Choroid plexus epithelial cell (primary cell): Measurements from ENCODE around the gene ZC3H14.

Experiments
- DNase-seq: peaks from one replicate; pipeline ENCODE4 v3.0.0-alpha.2; 2010; ENCODE audit warnings: low read depth
- H3K4me3 ChIP-seq: 2 replicates; pipeline ENCODE4 v1.5.1; 2011; ENCODE audit warnings: low read depth, mild to moderate bottlenecking, control low read depth, low read length, moderate library complexity
- CTCF ChIP-seq: conservative IDR thresholded peaks from 2 replicates; pipeline ENCODE4 v1.5.1; 2011; ENCODE audit warnings: low read depth, mild to moderate bottlenecking, control low read depth, inconsistent platforms, low read length, moderate library complexity

The ZC3H14 gene

DNA sequence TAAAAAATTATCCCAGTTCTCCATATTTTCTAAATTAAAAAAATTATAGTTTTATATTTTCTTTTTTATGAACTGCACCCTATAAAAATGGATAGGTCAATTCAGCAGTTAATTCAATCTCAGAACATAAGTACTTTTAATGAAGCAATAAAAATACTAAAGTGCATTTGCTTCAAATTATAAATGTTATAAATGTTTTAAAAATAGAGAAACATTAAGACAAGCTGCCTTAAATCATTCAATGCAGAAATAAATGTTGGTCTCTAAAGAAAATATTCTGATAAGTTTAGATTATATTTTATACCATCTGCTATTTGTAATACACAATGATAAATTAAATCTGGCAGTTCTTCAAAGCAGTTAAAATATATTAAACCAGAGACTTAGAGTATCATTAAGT lies 65.6 kb downstream of the ZC3H14 start:
- no peak overlapping the region for H3K4me3 ChIP-seq
- DNase-seq = no peak
- no peak for TF ChIP-seq CTCF

- H3K4me3 ChIP-seq = no peak overlapping the region
- peak; percentile 70 for DNase-seq
- no peak for TF ChIP-seq CTCF
Observed at GRCh38 chr14:88630565-88630964, 67.7 kb downstream of the ZC3H14 start.

- TF ChIP-seq CTCF = no peak
- DNase-seq = no peak
- H3K4me3 ChIP-seq = no peak overlapping the region
Observed at GRCh38 chr14:88631091-88631490, 68.3 kb downstream of the ZC3H14 start.

DNA sequence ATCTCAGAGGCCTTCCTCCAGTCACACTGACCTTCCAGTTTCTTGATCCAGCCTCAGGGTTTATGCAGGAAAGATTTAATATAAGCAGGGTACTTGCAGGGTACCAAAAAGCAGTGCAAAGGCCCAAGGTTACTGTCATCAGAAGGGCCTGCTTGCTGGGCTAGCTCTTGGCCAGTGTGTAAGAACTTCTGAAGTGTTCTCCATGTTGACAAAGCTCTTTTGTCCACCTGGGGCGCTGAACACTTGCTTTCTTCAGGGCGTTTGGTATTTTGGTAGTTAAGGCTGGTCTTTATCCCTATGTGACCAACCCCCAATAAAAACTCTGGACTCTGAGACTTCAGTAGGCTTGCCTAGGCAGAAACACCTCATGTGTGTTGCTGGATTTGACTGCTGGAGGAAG lies 69.7 kb downstream of the ZC3H14 start:
- no peak for DNase-seq
- no peak overlapping the region for H3K4me3 ChIP-seq
- TF ChIP-seq CTCF = no peak

GRCh38 chr14:88639221-88639620 lies 76.4 kb downstream of the ZC3H14 start:
- no peak for TF ChIP-seq CTCF
- no peak for DNase-seq
- H3K4me3 ChIP-seq = no peak overlapping the region

DNA sequence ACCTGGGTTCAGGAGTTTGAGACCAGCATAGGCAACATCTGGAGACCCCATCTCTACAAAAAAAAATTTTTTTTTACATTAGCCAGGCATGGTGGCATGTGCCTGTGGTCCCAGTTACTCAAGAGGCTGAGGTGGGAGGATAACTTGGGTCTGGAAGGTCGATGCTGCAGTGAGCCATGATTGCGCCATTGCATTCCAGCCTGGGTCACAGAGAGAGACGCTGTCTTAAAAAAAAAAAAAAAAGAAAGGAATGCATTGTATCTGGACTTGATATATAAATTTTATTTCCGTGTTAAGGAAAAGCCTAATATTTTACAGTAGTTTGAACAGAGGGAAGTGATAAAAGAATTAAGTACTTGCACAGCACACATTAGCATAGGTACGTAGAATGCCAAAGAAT lies 97.2 kb downstream of the ZC3H14 start:
- no peak for TF ChIP-seq CTCF
- H3K4me3 ChIP-seq = no peak overlapping the region
- peak; percentile 58 for DNase-seq

- H3K4me3 ChIP-seq = no peak overlapping the region
- DNase-seq = peak; percentile 90
- TF ChIP-seq CTCF = peak; percentile 96
Observed at GRCh38 chr14:88667555-88668273, 104.9 kb downstream of the ZC3H14 start.
